ENCODE results near the gene CA5B.
A peak's percentile ranks its signal among the peaks of the same experiment; 100 is the strongest.
"Not testable (repeated sequence)": the region's sequence is repeated elsewhere in the genome, so short reads cannot be mapped to it uniquely, and the experiment has no call there.

The CA5B gene, protein sequence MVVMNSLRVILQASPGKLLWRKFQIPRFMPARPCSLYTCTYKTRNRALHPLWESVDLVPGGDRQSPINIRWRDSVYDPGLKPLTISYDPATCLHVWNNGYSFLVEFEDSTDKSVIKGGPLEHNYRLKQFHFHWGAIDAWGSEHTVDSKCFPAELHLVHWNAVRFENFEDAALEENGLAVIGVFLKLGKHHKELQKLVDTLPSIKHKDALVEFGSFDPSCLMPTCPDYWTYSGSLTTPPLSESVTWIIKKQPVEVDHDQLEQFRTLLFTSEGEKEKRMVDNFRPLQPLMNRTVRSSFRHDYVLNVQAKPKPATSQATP

DNA sequence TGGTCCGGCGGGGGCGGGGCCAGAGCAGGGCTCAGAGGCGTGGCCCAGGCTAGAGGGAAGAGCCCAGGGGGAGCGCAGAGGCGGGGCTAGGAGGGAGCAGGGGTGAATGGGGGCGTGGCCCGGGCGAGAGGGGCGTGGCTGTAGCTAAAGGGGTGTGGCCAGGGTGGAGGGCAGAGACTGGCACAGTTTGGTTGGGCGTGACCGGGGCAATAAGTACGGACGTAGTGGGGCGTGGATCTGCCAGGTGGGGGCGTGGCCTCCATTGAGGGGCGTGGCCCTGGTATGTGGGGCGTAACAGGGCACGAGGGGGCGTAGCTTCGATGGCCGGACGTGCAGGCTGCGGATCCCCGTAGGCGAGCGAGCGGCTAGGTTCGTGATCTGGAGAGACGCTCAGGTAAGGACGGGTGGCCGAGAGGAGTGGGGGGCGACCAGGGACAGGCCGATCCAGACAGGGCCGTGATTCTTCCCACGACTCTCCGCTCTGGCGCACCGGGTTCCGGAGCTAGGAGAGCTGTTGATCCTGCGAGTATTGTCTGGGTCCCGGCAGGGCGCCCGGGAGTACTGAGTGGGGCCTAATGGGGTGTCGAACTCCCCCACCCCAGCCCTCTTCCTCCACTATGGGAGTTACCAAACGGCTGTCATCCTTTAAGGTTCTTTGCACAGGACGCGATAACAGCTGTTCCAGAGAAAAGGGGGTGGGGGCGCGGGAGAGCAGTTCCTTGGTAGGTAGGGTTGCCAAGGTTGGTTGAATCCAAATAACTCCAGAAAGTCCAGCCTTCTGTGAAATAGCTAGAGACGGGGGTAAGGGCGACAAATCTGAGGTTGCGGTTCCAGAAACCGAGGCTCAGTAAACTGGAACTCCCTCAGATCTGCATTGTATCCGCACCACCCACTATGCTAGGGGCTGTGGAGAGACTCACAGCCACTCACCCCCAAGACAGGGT lies at the start of gene CA5B:
CA5B (plus strand) TSS at position 312 of the 944 bp plus-strand sequence. CDS start 11,754 bp downstream, outside the sequence.
- peak; percentile 98 for DNase-seq

DNA sequence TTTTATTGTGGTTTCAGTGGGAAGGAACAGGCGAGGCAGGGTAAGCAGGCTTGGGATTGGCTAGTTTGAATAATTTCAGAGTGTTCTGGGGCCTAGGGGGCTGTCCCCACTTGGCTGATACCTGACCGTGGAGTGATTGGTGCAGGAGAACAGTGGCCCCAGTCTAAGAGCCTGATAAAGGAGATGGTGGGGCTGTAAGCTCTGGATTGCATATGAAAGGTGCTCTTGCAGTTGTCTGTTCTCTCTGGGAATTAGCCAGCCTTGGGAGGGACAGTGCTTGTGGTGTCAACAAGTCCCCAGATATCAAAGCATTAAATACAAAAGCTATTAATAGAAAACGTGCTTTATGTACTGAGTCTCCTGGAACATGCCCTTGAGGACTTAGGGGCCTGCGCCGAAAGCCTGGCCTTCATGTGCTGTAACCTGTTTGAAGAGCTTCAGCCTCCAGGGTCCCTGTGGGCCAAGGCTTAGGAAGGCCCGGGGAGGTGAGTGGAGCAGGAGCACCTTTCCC lies 43.1 kb upstream of the CA5B start:
- DNase-seq = no peak

DNA sequence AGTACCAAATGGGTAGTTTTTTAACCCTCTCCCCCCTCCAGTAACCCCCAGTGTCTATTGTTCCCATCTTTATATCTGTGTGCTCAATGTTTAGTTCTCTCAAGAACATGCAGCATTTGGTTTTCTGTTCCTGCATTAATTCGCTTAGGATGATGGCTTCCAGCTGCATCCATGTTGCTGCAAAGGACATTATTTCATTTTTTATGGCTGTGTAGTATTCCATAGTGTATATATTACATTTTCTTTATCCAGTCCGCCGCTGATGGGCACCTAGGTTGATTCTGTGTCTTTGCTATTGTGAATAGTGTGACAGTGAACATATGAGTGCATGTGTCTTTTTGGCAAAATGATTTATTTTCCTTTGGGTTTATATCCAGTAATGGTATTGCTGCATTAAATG lies 41.6 kb upstream of the CA5B start:
- DNase-seq = no peak

DNA sequence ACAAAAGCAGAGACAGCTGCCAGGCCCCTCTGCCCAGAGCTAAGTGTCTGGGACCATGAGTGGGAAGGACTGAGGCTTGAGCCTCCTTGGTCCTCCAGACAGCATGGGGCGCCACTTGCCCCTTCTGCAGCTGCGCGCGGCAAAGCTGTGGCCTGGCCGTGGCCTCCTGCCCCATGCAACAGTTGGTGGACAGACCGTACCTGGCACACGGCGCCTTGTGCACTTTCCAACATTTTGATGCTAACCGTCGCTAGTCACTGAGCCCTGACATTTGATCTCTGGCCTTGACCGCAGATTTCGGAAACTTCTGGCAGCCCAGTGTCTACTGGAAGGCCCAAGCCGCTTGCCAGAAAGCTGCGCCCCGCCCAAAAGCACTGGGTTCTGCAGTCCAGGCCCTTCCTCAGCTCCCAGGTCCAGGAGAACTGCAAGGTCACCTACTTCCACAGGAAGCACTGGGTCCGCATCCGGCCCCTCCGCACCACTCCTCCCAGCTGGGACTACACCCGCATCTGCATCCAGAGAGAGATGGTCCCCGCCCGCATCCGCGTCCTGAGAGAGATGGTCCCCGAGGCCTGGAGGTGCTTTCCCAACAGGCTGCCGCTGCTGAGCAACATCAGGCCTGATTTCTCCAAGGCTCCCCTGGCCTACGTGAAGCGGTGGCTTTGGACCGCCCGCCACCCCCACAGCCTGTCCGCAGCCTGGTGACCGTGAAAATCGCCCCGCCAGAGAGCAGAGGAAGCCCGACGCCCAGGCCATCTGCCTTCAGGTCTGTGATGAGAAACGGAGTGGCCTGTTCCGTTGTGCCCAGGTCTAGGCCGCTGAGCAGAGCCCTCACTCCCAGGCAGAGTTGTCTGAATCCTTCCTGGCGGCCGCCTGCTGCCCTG lies 35.3 kb upstream of the CA5B start:
- DNase-seq = no peak

DNA sequence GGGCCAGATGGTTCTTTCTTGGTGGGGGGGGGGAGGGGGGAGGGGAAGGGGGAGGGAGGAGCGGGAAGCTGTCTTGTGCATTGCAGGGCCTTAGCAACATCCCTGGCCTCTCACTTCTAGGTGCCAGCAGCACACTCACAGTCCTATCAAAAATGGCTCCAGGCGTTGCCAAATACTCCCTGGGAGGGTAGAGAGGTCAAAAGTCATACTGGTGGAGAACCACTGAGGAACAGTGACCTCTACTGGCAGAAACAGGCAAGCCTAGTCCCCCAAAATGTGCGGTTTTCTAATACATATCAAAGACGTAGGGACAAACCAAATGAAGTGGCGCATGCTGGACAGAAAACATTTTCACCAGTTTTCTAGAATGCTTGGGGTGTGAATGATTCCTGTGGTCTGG lies 34.3 kb upstream of the CA5B start:
- DNase-seq = not testable (repeated sequence)

DNA sequence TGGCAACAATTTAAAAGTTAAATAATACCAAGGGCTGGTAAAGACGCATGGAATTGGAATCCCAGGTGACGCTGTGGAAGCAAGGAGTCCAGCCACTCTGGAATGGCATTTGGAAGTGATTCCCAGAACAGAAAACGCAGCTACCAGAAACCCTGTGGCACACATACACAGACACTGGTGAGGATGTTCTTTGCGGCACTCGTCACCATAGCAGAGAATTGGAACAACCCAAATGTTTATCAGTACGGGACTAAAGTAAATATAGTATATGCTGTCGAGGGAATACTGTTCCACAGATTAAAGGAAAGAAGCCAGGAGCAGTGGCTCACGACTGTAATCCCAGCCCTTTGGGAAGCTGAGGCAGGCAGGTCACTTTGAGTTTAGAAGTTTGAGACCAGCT lies 33.8 kb upstream of the CA5B start:
- DNase-seq = not testable (repeated sequence)

DNA sequence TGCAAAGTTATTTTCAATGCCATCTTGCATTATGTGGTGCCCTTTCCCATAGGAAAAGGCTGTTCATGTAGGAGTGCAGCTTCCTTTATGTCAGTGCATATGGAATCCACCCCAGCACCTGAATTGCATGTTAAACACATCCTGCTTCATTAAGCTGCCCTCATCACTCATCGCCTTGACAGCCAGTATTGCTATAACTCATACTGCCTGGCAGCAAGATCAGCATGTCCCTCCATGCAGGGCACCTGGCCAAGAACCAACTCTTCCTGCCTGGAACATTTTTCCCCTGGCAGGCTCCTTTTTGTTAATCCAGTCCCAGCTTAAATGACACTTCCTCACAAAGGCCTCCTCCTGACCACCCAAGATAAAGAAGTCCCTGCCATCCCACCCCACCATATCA lies 23.5 kb upstream of the CA5B start:
- DNase-seq = no peak

DNA sequence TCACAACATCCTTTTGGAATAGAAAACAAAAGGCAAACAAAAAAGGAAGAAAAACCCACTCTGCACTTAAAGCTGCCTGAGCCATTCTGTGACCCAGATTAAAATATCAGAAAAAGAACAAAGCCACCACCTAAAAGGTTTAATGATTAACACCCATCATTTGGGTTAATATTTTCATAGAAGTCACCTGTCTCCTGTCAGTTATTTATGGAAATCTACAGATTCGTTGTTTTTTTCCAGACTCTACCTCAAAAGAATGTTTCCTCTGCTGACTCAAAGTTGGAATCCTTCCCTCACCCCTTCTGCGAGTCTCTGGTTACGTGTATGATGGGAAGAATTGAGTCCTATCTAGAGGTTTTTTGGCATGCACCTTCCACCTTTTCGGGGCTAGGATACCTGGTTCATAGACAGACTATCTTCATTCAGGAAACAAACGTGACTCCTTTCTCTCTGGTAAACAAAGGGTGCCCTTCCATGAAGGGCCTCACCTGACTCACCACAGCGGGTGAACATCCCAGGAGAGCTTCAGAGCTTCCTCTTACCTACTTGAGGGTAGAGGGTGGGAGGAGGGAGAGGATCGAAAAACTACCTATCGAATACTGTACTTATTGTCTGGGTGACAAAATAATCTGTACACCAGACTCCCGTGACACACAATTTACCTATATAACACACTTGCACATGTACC lies 19.6 kb upstream of the CA5B start:
- no peak for DNase-seq

DNA sequence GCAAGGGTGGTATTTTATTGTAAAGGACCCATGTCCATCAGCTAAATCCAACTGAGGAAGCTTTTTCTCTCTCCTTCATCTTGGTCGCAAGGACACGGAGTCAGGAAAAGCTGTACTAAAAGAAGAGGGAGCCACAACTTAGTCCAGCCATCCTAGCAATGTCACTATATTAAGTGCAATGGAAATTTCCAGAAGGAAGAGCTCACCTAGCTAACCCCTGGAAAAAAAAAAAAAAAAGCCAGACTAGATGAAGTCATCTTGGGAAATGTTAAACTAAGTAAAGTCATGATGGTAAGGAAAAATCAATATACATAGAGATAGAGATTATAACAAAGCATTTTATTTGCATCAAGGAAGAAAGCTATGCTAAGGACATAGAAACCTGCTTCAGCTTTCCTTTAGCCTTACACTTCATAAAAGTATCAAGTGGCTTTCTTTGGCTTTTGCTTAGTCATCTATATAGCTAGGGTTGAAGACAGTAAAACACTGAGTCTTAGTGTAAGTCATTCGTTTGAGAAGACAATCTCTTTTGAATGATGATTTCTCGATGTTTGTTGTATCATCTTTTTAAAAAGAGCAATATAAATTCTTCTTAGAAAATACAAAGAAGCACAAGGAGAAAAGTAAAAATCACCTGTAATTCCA lies 18.6 kb upstream of the CA5B start:
- DNase-seq = no peak

DNA sequence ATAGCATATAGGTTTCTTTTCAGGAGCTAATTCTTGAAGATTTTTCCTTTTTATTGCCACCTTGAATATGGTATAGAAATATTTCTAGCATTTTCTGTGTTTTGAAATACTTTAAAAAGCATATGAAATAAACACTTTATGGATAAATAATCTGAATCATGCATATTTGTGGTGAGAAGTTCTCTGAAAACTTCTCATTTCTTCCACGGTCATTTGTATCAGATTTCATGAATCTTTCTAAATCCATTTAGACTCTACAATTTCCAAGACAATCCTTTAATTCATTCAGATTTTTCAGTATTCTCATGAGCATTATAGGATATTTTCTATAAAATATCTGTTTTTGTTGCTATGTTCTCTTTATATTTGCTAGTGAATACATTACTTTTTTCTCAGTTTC lies 16.2 kb upstream of the CA5B start:
- DNase-seq = no peak

DNA sequence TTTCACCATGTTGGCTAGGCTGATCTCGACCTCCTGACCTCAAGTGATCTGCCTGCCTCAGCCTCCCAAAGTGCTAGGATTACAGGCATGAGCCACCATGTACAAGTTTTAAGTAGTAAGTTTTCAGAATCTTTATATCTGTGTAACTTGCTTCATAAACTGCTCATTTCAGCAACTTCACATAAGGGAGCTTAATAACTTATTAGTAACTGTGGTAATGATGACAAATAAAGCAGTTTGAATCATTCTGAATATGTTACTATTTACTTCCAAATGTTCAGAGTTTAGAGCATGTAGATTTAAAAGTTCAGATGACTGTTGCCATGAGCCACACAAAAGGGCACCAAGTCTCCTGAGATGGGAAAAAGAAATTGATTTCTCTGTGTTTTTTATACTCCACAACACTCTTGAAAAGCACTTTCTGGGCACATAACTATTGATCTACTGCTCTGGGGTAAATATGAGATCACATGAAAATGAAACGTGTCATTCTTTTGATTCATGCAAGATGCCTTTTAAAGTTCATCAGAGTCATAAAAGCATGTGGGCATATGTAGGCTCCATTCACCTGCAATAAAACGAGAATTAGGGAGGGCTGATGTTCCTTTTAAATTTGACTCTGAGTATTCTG lies 14.1 kb upstream of the CA5B start:
- DNase-seq = no peak

DNA sequence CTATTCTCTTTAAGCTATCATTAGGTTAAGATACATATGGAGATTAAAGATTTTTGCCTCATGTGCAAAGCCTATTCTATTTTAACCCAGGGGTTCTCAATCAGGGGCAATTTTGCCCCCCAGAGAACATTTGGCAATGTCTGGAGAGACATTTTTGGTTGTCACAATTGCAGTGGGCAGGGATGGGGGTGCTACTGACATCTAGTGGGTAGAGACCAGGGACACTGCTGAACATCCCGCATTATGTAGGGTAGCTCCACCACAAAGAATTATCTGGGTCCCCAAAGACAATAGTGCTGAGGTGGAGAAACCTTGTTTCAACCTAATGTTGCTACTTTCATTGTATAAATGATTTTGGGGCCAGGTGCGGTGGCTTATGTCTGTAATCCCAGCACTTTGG lies 13.2 kb upstream of the CA5B start:
- no peak for DNase-seq

DNA sequence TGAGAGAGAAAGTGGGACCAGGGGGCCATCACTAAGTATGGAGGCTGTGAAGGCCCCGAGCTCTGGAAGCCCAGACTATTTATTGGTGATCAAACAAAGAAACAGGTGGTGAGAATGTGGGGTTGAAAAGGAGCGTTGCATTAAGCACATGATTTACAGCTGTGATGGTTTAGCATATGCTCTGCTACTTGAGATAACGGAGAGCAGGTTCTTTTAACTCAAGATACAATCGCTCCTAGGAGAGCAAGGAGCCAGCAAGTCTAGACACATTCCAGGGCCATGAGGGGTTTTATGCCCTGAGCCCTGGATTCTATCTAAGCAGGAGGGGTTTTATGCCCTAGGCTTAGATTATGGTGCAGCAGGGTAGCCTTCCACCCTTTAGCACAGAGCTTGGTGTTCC lies 6.7 kb upstream of the CA5B start:
- DNase-seq = not testable (repeated sequence)

DNA sequence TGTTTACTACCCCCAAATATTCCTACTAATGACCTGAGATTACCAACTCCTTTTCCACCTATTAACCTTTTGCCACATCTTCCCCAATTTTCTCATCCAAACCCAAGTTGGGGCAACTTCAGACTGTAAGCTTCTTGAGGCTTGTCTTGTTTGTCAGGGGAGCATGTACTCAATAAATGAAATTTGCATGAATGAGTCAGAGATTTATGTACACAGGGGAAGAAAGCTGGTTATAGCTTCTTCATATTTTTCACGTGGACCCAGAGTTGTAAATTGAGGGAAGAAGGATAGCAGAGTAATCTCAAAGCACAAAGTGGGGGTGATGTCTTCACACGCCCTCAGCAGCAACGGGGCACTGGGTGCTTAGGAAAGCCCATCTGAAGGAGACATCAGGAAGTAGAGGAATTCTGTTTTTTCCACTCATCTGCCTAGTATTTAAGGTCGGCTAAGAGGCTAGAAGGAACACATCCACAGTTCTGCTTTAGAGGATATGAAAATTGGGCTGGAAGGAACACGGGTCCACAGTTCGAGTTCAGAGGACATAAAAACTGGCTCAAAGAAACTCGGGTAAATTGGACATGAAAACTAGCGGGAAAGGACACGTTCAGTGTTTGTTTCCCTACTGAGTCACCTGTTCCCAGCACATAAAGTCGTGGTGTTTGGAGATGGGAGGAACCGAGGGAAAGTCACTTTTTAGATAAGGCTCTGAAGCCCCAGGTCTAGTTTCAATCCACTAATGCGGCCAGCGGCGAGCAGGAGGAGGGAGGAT lies 696 bp upstream of the CA5B start:
- DNase-seq = no peak

DNA sequence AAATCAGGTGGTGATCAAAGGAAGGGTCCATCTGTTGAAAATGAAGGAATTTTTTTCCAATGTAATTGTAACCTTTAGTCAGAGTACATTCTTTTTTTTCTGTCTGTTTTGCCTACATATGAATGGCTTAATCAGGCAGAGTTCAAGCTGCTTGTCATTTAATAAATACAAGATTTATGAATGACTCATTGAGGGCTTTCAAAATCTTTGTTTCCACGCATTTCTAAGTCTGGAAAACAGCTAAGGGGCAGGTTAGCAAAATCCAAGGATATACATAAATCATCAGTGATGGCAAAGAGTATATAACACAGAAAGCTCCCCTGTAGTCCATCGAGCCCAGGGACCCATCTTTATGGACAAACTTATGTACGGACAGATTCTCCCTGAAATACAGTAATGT lies 1.8 kb downstream of the CA5B start:
- no peak for DNase-seq

DNA sequence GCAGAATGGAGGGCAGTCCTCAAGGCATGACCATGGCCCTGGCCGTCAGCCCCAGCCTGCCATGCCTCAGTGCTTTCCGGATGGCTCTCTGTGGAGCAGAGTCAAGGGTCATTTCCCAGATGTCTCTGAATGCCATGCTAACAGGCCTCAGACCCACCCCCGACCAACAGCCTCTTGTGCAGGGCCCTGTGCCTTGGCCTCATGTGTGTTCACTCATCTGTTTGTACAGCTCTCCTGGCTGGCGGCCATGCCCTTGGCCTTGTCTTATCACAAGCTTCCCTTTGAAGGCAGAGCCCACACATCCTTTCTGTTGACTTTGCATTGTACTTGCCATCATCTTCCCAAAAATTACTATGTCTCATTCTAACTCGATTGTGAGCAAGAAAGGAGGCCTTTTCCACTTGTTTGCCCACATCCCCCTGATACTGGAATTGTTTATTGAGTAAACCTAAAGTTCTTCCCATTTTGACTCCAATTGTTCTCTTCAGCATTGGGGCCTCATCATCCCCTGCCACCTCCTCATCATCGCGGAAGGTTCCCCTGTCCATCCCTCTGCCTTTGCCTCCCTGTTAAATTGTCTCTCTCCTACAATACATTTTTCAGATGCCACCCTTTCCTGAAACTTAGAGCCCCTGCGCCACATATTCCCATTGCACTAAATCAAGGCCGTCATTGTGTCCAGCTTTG lies 6.3 kb downstream of the CA5B start:
- no peak for DNase-seq

DNA sequence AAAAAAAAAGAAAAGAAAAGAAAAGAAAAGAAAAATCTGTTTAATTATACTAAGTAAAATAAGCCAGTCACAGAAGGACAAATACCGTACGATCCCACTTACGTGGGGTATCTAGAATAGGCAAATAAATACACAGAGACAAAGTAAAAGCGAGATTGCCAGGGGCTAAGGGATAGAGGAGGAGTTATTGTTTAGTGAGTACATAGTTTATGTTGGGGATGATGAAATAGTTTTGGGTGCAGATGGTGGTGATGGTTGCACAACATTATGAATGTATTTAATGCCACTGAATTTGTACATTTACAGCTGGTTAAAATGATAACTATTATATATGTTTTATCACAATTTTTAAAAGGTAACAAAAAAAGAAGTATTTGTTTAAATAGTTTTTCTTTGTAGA lies 7.1 kb downstream of the CA5B start:
- DNase-seq = no peak

DNA sequence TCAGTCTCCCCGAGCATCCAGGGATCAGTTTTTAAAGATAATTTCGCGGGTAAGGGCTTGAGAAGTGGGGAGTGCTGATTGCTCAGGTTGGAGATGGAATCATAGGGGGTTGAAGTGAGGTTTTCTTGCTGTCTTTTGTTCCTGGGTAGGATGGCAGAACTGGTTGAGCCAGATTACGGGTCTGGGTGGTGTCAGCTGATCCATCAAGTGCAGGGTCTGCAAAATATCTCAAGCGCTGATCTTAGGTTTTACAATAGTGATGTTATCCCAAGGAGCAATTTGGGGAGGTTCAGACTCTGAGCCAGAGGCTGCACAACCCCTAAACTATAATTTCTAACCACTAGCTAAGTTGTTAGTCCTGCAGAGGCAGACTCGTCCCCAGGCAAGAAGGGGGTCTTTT lies 8.6 kb downstream of the CA5B start:
- DNase-seq = not testable (repeated sequence)

DNA sequence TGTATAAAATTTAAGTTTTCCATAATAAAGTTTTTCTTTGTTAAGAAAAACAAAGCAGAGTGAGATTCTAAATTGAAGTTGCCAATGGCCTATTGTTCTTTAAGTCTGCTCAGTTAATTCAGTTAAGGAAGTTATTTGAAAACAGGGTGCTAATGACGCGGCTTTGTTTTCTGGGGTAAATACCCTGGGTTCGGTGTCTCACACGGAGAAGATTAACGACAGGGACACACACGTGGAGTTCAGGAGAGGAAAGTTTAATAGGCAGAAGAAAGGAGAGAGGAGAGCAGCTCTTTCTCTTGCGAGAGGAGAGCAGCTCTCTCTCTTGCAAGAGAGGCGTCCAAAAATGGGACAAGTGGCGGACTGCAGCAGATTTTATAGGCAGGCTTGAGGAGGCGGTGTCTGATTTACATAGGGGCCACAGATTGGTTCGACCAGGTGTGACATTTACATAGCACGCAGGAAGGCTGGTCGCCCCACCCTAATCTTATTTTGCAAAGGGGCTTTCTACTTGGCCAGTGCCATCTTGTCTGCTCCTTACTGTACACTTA lies 9.6 kb downstream of the CA5B start:
- DNase-seq = no peak

DNA sequence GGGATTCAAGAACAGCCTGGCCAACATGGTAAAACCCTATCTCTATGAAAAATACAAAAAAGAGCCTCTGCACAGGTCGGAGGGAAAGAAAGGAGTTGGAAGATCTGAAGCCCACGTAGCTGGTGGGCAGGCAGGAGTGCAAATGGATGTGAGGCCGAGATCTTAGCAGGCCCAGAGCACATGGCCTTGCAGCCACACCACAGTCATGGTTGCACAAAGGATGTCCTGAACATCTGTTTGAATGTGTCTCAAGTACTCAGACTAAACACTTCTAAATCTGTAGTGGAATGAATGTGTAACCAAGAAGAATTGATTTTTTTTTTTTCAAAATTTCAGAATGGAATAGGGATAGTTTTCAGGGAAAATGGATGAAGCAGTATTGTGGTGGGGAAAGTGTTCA lies 10.8 kb downstream of the CA5B start:
- no peak for DNase-seq

All from stimulated activated CD8-positive, alpha-beta memory T cell treated with anti-CD3 and anti-CD28 coated beads, Interleukin-4, amount 100 ng/mL, for 48 hours (primary cell).